ENCODE measurements around the gene COL17A1.
A peak's percentile ranks its signal among the peaks of the same experiment; 100 is the strongest.

COL17A1 gene

GRCh38 chr10:104085801-104086400, at the start of gene COL17A1:
Gene COL17A1 (minus strand): TSS chr10:104085880. CDS start chr10:104080673, 5,207 bp downstream.
- no peak for DNase-seq (ENCODE audit: low read depth)

GRCh38 chr10:104130041-104130440, 44.4 kb upstream of the COL17A1 start:
- no peak for DNase-seq (ENCODE audit: low read depth)

GRCh38 chr10:104128214-104128613, 42.5 kb upstream of the COL17A1 start:
- DNase-seq (ENCODE audit: low read depth): no peak

GRCh38 chr10:104127411-104127810, 41.7 kb upstream of the COL17A1 start:
- no peak for DNase-seq (ENCODE audit: low read depth)

- no peak for DNase-seq (ENCODE audit: low read depth)
These were observed 37.7 kb upstream of the COL17A1 start for GRCh38 chr10:104123397-104123796.

- DNase-seq (ENCODE audit: low read depth): no peak
These were observed 36.8 kb upstream of the COL17A1 start for GRCh38 chr10:104122225-104123107.

GRCh38 chr10:104121485-104122224, 36.0 kb upstream of the COL17A1 start, which contains the start of gene SFR1:
Gene SFR1 (plus strand): TSS chr10:104122171. CDS start chr10:104122184, 13 bp downstream.
- peak; percentile 99 for DNase-seq (ENCODE audit: low read depth)

- peak; percentile 60 for DNase-seq (ENCODE audit: low read depth)
These were observed 35.3 kb upstream of the COL17A1 start for GRCh38 chr10:104120903-104121484.

- DNase-seq (ENCODE audit: low read depth): no peak
These were observed 34.8 kb upstream of the COL17A1 start for GRCh38 chr10:104120512-104120902.

- no peak for DNase-seq (ENCODE audit: low read depth)
These were observed 34.3 kb upstream of the COL17A1 start for GRCh38 chr10:104119996-104120395.

GRCh38 chr10:104117839-104118323, 32.2 kb upstream of the COL17A1 start:
- no peak for DNase-seq (ENCODE audit: low read depth)

GRCh38 chr10:104113376-104113956, 27.8 kb upstream of the COL17A1 start:
- no peak for DNase-seq (ENCODE audit: low read depth)

- DNase-seq (ENCODE audit: low read depth): no peak
These were observed 24.4 kb upstream of the COL17A1 start for GRCh38 chr10:104109908-104110662.

GRCh38 chr10:104104926-104105325, 19.2 kb upstream of the COL17A1 start:
- no peak for DNase-seq (ENCODE audit: low read depth)

GRCh38 chr10:104104418-104104817, 18.7 kb upstream of the COL17A1 start:
- no peak for DNase-seq (ENCODE audit: low read depth)

- no peak for DNase-seq (ENCODE audit: low read depth)
These were observed 18.3 kb upstream of the COL17A1 start for GRCh38 chr10:104103956-104104355.

- DNase-seq (ENCODE audit: low read depth): no peak
These were observed 16.2 kb upstream of the COL17A1 start for GRCh38 chr10:104101902-104102301.

- no peak for DNase-seq (ENCODE audit: low read depth)
These were observed 15.1 kb upstream of the COL17A1 start for GRCh38 chr10:104100795-104101194.

- no peak for DNase-seq (ENCODE audit: low read depth)
These were observed 14.3 kb upstream of the COL17A1 start for GRCh38 chr10:104099941-104100340.

- DNase-seq (ENCODE audit: low read depth): no peak
These were observed 13.6 kb upstream of the COL17A1 start for GRCh38 chr10:104099269-104099668.

- DNase-seq (ENCODE audit: low read depth): no peak
These were observed 12.8 kb upstream of the COL17A1 start for GRCh38 chr10:104098358-104098925.
